Heart left ventricle (tissue), 13 donors: ENCODE data around the gene ADGRV1.

Experiments used
- CTCF ChIP-seq, 12 donors: fragments of 200-600 bp; sonication (generic) in 4 of 12; IDR thresholded peaks; one replicate each; pipeline versions ENCODE4 v1.5.0 to v1.8.0; 2018 to 2022; ENCODE audit warnings: antibody characterized with exemption in 12 of 12, mild to moderate bottlenecking in 5 of 12
- POLR2A ChIP-seq, 2 donors: fragments of 450-650 bp; IDR thresholded peaks; one replicate each; pipeline ENCODE4 v1.6.1; 2017; ENCODE audit warnings: antibody characterized with exemption in 2 of 2, mild to moderate bottlenecking in 2 of 2, moderate library complexity in 2 of 2
- donor health status: ischemic (EF 13 %, LVEDD 7.1; RV severe dilation, severe dysfunction).
- donor health status: DM: no; HTN: yes; CAD: no.
- donor health status: DM: no; HTN: no; CAD: no.
- donor health status: ischemic (EF 25% LVEDD 6.9; RV normal size, moderate dysfunction).
- donor health status: ischemic (EF 25% LVEDD 5.7; RV mildly dilated, moderate dysfunction).
- donor health status: ischemic (EF 35%, LVEDD 5.7; RV mildly dilated, moderate dysfunction).
- donor health status: nonischemic (EF 11% LVEDD 7.7; RV severe dilation, severe dysfunction).
- donor health status: DM: yes; HTN: yes; CAD: no.
- donor health status: PGD.
- donor health status: ischemic (EF 29% LVEDD 5.4; RV normal size, mild dysfunction).
- donor health status: nonischemic (EF 23%, LVEDD 6.1; RV moderate dilation, normal function).

GRCh38 chr5:91158011-91158410 is 599.4 kb downstream of the ADGRV1 start:
- no peak for TF ChIP-seq POLR2A (IDR thresholded peaks at IDR 0.05)
- no peak for TF ChIP-seq CTCF (IDR thresholded peaks at IDR 0.05)
